ENCODE measurements around the gene UGT1A9.
A peak's percentile ranks its signal among the peaks of the same experiment; 100 is the strongest.

UGT1A9 gene

GRCh38 chr2:233779722-233780121, 108.0 kb downstream of the UGT1A9 start:
- DNase-seq (ENCODE audit: low spot score in 2 of 2) (no peak), ATAC-seq (peak; percentile 28)
- no peak overlapping the region for H3K4me3 Mint-ChIP-seq
- H3K9me3 Mint-ChIP-seq: peaks cover 11% of the 10 kb centered on the region
- H3K36me3 Mint-ChIP-seq: no peaks in the 10 kb centered on the region
- H3K4me1 Mint-ChIP-seq: no peaks in the 10 kb centered on the region
- H3K27ac Mint-ChIP-seq: no peak overlapping the region

DNA sequence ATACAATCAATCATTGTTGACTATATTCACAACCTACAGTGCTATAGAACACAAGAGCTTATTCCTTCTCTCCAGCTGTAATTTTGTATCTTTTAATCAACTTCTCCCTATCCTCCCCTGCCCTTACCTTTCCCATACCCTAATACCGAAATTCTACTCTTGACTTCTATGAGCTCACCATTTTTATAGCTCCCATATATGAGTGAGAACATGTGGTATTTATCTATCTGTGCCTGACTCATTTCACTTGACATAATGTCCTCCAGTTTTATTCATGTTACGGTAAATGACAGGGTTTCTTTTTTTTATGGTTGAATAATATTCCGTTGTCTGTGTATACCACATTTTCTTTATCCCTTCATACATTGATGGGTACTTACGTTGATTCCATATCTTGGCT, 109.1 kb downstream of the UGT1A9 start:
- Mint-ChIP-seq H3K9me3 (peaks cover 10% of the 10 kb centered on the region), H3K36me3 (no peaks in the 10 kb centered on the region), H3K4me3 (no peak overlapping the region), H3K4me1 (no peaks in the 10 kb centered on the region), H3K27ac (no peak overlapping the region)
- DNase-seq (ENCODE audit: low spot score in 2 of 2): no peak
- no peak for ATAC-seq

- Mint-ChIP-seq H3K36me3 (no peaks in the 10 kb centered on the region), H3K4me1 (no peaks in the 10 kb centered on the region), H3K9me3 (peaks cover 3% of the 10 kb centered on the region), H3K4me3 (no peak overlapping the region), H3K27ac (no peak overlapping the region)
- DNase-seq (ENCODE audit: low spot score in 2 of 2): peak in 1 of 2 donors; percentile 39
- ATAC-seq: peak; percentile 20
These were observed 117.9 kb downstream of the UGT1A9 start for GRCh38 chr2:233789554-233789953.

DNA sequence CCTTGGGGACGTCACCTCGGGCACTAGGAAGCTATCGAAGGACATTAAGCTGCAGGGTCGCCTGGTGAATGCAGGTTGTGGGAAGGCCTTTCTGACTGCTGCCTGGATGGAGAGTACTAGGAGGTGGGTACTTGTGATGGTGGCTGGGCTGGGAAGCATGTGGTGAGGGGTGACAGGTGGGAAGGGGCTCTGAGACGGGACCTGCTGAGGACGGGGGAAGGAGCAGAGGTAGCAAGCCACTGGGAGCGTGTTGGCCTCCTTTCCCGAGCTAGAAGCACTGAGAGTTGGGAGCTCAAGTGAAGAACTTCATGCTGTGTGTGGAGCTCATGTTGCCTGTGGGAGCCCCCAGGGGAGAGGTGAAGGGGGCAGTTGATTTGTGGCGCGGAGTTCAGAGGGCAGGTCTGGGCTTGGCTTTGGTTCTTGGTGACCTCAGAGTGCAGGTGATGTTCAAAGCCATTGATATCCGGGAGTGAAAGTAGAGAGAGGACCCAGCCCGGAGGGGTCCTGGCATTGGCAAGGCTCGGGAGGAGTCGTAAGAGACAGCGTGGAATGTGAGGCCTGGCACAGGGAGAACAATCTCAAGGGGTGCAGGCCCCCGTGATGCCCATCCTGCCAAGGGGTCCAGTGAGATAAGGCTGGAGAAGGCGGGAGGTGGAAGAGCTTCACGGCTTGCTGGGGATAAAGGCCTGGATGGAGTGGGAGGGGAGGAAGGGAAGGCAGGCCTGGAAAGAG, 119.6 kb downstream of the UGT1A9 start:
- Mint-ChIP-seq H3K4me3 (no peak overlapping the region), H3K36me3 (no peaks in the 10 kb centered on the region), H3K9me3 (no peaks in the 10 kb centered on the region), H3K27ac (no peak overlapping the region), H3K4me1 (no peaks in the 10 kb centered on the region)
- ATAC-seq: no peak
- DNase-seq (ENCODE audit: low spot score in 2 of 2): no peak

DNA sequence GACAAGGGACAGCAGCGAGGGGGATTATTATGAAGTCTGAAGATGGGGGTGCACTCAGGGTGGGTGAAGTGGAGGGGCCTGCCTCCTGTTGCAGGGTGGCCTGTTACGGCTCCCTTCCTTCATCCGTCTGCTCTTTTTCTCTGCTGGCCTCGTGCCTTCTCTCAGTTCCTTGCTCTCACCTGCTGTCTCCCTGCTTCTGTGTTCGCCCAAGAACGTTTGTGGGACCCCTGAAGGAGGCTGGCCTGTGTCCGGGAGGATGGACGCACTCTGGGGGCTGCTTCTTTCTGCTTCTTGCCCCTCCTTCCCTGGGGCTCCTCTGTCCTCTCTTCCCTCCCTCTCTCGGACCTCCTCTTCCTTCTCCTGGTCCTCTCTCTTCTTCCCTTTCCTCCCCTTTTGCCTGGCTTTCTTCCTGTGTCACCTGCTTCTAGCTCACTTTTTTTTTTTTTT, 120.2 kb downstream of the UGT1A9 start:
- Mint-ChIP-seq H3K36me3 (no peaks in the 10 kb centered on the region), H3K27ac (no peak overlapping the region), H3K4me3 (no peak overlapping the region), H3K4me1 (no peaks in the 10 kb centered on the region), H3K9me3 (no peaks in the 10 kb centered on the region)
- peak in 1 of 2 donors; percentile 34 for DNase-seq (ENCODE audit: low spot score in 2 of 2)
- ATAC-seq: no peak

DNA sequence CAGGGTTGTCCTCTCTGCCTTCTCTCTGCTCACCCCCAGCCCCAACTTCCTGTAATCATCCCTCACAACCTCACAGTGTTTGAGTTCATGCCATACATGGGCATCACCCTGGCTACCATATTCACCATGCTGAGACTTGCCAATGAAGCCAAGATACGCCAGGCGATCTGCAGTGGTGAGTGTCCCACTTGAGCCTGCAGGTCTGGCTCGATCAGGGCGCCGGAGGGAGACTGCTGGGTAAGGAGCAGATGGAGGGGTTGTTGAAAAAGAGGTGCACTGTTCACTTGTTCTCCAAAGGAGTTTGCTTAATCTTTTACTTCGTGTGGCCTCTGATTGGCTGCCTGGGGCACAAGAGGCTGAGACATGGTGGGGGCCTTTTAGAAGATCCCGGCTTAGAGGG, 121.0 kb downstream of the UGT1A9 start:
- Mint-ChIP-seq H3K4me1 (no peaks in the 10 kb centered on the region), H3K4me3 (no peak overlapping the region), H3K36me3 (no peaks in the 10 kb centered on the region), H3K9me3 (no peaks in the 10 kb centered on the region), H3K27ac (no peak overlapping the region)
- DNase-seq (ENCODE audit: low spot score in 2 of 2) (no peak), ATAC-seq (no peak)

DNA sequence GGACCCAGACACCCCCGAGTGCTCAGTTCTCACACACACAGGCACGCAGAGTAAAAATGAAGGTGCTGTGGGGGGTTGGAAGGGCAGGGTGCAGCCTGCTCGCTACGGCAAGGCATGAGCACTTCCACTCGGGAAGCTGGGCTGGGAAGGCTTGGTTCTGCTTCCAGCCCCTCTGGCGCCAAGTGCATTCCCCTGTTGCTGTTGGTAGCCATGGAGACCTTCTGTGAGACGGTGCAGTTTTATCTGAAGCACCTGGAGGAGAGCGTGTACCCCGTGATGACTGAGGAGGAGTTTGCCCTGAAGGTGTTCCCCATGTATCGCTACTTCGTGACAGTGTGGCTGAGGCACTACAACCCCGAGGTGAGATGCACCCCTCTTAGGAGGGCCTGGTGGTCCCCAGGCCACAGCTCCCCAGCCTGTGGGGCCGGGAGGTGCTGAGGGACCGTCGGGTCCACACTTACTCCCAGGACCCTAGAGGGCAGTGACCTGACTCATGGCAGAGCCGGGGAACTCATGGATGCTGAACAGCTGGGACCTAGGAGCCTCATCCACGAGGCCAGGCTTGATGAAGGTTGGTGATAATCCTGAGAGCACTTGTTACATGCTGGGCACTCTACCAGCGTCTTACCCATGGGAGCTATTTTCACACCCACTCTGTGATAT, 121.9 kb downstream of the UGT1A9 start:
- Mint-ChIP-seq H3K4me1 (no peaks in the 10 kb centered on the region), H3K36me3 (no peaks in the 10 kb centered on the region), H3K27ac (no peak overlapping the region), H3K4me3 (no peak overlapping the region), H3K9me3 (no peaks in the 10 kb centered on the region)
- no peak for ATAC-seq
- DNase-seq (ENCODE audit: low spot score in 2 of 2): peak in 1 of 2 donors; percentile 28

DNA sequence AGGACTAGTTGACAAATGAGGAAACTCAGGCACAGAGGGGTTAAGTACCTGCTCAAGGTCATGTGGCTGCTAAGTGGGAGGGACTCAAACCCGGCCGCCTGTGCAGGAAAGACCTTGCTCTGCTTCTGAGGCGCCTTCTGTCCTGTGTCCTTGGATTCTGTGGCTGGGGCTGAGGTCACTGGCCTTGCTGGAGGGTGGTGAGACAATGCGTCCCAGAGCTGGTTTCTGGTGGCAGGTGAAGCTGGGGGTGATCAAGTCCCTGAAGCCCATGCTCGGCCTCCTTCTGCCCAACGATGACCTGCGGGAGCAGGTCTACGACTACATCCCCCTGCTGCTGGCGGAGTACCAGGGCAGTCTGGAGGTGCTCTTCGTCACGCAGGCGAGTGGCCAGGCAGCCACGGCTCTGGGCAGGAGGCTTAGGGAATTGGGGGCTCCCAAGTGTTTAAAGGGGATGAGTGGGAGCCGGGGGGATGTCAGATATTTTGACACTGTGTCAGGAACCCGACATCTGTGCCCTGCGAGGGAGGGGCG, 122.5 kb downstream of the UGT1A9 start:
- no peak overlapping the region for H3K27ac Mint-ChIP-seq

GRCh38 chr2:233795735-233796171, 124.1 kb downstream of the UGT1A9 start:
- no peak overlapping the region for H3K27ac Mint-ChIP-seq
- DNase-seq (ENCODE audit: low spot score in 2 of 2) (peak in 1 of 2 donors; percentile 38), ATAC-seq (no peak)
- no peaks in the 10 kb centered on the region for H3K9me3 Mint-ChIP-seq
- no peaks in the 10 kb centered on the region for H3K36me3 Mint-ChIP-seq
- H3K4me1 Mint-ChIP-seq: no peaks in the 10 kb centered on the region
- H3K4me3 Mint-ChIP-seq: no peak overlapping the region

More for the DNA sequence above, 122.5 kb downstream of the UGT1A9 start:
- Mint-ChIP-seq H3K36me3 (no peaks in the 10 kb centered on the region), H3K4me3 (no peak overlapping the region), H3K4me1 (no peaks in the 10 kb centered on the region), H3K9me3 (no peaks in the 10 kb centered on the region)
- no peak for ATAC-seq
- DNase-seq (ENCODE audit: low spot score in 2 of 2): peak in 1 of 2 donors; percentile 38

DNA sequence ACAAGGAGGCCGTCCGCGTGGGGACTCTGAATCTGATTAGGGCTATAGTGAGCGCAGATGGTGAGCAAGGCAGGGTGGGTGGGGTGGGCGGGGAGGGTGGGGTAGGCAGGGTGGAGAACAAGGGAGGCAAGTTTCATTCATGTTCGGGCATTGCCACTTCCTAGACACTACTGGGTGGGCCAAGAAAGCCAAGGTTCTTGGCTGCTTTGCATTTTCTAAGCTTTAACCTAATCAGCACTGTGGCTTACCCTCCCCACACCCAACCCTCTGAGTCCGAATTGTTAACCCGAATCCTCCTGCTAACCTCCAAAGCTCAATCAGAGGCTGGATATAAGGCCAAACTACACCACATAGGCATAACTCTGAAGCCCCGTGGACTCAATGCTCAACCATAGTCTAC, 124.6 kb downstream of the UGT1A9 start:
- Mint-ChIP-seq H3K9me3 (no peaks in the 10 kb centered on the region), H3K4me1 (peaks cover 3% of the 10 kb centered on the region), H3K36me3 (no peaks in the 10 kb centered on the region), H3K4me3 (no peak overlapping the region), H3K27ac (no peak overlapping the region)
- DNase-seq (ENCODE audit: low spot score in 2 of 2): peak in 1 of 2 donors; percentile 28
- no peak for ATAC-seq

DNA sequence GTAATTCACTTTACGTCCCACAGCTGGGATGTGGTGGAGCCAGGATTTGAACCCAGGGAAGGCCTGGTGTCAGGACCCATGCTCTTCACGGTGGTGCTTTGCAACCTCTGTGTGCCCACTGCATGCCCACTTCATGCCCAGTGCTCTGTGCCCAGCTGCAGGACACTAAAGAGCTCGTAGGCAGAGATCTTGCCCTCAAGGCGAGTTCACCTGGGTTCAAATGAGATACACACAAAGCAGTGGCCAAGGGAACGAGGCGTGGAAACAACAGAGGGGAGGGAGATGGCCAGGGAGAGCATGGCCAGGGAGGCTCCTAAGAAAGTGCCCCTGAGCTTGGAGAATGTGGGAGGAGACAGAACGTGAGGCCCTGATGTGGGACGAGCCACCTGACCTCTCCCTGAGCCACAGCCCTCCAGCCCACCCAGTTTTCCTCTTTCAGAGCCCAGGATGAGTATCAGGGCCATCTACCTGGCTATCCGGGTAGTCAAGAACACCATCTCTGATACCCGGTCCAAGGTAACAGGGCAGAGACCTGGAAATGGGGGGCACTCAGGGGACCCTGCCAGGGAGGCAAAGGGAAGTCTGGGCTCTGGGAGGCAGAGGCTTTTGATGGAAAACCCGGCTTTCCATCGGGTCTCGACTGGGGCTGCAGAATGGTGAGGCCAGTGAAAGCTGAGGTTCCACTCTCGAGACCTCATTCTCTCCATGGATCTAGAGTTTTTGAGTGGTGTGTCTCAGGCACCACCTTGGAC, 126.8 kb downstream of the UGT1A9 start:
- Mint-ChIP-seq H3K4me3 (no peak overlapping the region), H3K4me1 (peaks cover 7% of the 10 kb centered on the region), H3K9me3 (no peaks in the 10 kb centered on the region), H3K27ac (no peak overlapping the region), H3K36me3 (no peaks in the 10 kb centered on the region)
- ATAC-seq (no peak), DNase-seq (ENCODE audit: low spot score in 2 of 2) (no peak)

DNA sequence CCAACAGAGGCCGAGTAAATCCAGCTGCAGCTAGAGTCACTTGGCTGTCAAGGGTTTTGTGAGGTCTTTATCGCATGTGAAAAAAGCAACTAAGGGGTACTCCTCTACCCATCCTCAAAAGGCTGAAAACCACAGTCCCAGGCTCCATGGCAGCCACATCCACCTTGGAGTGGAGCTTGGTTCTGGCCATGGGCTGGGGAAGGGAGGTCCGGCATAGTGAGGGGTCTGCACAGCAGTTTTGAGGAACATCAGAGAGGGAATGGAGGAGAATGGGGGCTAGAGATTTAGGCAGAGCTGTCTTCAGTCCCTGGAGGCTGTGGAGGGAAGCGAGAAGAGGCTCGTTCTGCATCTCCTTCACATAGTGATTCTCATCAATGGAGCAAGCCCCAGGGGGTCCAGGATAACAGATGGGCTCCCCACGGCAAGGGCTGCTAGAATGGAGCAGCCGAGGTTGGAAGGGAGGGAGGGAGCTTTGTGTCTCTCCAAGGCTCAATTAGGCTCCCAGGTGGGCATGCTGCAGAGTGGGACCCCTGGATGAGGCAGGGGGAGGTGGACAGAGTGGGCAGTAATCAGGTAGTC, 127.5 kb downstream of the UGT1A9 start:
- H3K4me3 Mint-ChIP-seq: no peak overlapping the region
- no peaks in the 10 kb centered on the region for H3K36me3 Mint-ChIP-seq
- no peak overlapping the region for H3K27ac Mint-ChIP-seq
- DNase-seq (ENCODE audit: low spot score in 2 of 2) (no peak), ATAC-seq (no peak)
- peaks cover 7% of the 10 kb centered on the region for H3K4me1 Mint-ChIP-seq
- no peaks in the 10 kb centered on the region for H3K9me3 Mint-ChIP-seq

GRCh38 chr2:233799716-233800115, 128.0 kb downstream of the UGT1A9 start:
- Mint-ChIP-seq H3K9me3 (no peaks in the 10 kb centered on the region), H3K4me1 (peaks cover 7% of the 10 kb centered on the region), H3K36me3 (no peaks in the 10 kb centered on the region), H3K27ac (no peak overlapping the region), H3K4me3 (no peak overlapping the region)
- DNase-seq (ENCODE audit: low spot score in 2 of 2) (no peak), ATAC-seq (no peak)

DNA sequence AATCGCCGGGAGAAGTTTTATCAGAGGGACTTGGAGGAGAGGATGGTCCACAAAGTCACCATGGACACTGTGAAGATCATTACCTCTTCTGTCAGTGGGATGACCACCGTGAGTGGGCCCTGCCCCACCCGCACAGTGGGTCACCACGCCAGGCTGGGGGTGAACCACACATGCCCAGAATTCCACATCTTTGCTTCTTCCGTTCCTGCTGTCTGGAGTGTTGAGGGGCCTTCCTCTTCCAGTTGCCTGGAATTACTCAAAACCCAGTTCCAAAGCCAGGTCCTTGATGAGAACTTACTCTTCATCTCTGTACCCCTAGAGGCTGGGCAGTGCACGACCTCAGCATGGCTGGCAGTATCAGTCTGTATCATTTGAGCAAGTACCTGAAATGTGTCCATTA, 128.5 kb downstream of the UGT1A9 start:
- DNase-seq (ENCODE audit: low spot score in 2 of 2) (no peak), ATAC-seq (no peak)
- H3K27ac Mint-ChIP-seq: no peak overlapping the region
- H3K4me1 Mint-ChIP-seq: peaks cover 7% of the 10 kb centered on the region
- H3K4me3 Mint-ChIP-seq: no peak overlapping the region
- no peaks in the 10 kb centered on the region for H3K9me3 Mint-ChIP-seq
- H3K36me3 Mint-ChIP-seq: no peaks in the 10 kb centered on the region
